HG02885 (cell line): ENCODE results near the gene HES6.

Source experiments
- ATAC-seq: cut with Tn5 transposase; IDR thresholded peaks from one replicate; pipeline ENCODE4 v1.9.1; 2021; ENCODE audit warnings: mild to moderate bottlenecking; ENCODE audit not compliant: unreplicated experiment, poor library complexity

The HES6 gene

GRCh38 chr2:238238311-238238765 is 1.5 kb downstream of the HES6 start:
- ATAC-seq: no peak

- ATAC-seq: no peak
Measured at GRCh38 chr2:238237431-238238135, 2.3 kb downstream of the HES6 start.

GRCh38 chr2:238236571-238236970 is 3.3 kb downstream of the HES6 start:
- no peak for ATAC-seq

GRCh38 chr2:238235856-238236255 is 4.0 kb downstream of the HES6 start:
- ATAC-seq: no peak

- ATAC-seq: no peak
Measured at GRCh38 chr2:238235331-238235732, 4.5 kb downstream of the HES6 start.

GRCh38 chr2:238233625-238234024 is 6.2 kb downstream of the HES6 start:
- no peak for ATAC-seq

- no peak for ATAC-seq
Measured at GRCh38 chr2:238231809-238232208, 8.0 kb downstream of the HES6 start.

- ATAC-seq: peak; percentile 73
Measured at GRCh38 chr2:238231251-238231793, 8.5 kb downstream of the HES6 start.

GRCh38 chr2:238230699-238231098 is 9.1 kb downstream of the HES6 start:
- no peak for ATAC-seq

- no peak for ATAC-seq
Measured at GRCh38 chr2:238228700-238229099, 11.1 kb downstream of the HES6 start.

- ATAC-seq: no peak
Measured at GRCh38 chr2:238227587-238228032, 12.2 kb downstream of the HES6 start.

- no peak for ATAC-seq
Measured at GRCh38 chr2:238226698-238227586, 12.9 kb downstream of the HES6 start.

- ATAC-seq: no peak
Measured at GRCh38 chr2:238225911-238226697, 13.7 kb downstream of the HES6 start.

- no peak for ATAC-seq
Measured at GRCh38 chr2:238225121-238225520, 14.7 kb downstream of the HES6 start.

GRCh38 chr2:238224356-238225035 is 15.3 kb downstream of the HES6 start:
- no peak for ATAC-seq

- ATAC-seq: no peak
Measured at GRCh38 chr2:238220892-238221521, 18.8 kb downstream of the HES6 start.

- ATAC-seq: no peak
Measured at GRCh38 chr2:238220274-238220891, 19.5 kb downstream of the HES6 start.

- ATAC-seq: no peak
Measured at GRCh38 chr2:238216651-238217184, 23.1 kb downstream of the HES6 start.

GRCh38 chr2:238207006-238207405 is 32.8 kb downstream of the HES6 start:
- ATAC-seq: no peak
